ENCODE results near the gene SMCO2.
"Not testable (repeated sequence)": the region's sequence is repeated elsewhere in the genome, so short reads cannot be mapped to it uniquely, and the experiment has no call there.

Gene SMCO2

DNA sequence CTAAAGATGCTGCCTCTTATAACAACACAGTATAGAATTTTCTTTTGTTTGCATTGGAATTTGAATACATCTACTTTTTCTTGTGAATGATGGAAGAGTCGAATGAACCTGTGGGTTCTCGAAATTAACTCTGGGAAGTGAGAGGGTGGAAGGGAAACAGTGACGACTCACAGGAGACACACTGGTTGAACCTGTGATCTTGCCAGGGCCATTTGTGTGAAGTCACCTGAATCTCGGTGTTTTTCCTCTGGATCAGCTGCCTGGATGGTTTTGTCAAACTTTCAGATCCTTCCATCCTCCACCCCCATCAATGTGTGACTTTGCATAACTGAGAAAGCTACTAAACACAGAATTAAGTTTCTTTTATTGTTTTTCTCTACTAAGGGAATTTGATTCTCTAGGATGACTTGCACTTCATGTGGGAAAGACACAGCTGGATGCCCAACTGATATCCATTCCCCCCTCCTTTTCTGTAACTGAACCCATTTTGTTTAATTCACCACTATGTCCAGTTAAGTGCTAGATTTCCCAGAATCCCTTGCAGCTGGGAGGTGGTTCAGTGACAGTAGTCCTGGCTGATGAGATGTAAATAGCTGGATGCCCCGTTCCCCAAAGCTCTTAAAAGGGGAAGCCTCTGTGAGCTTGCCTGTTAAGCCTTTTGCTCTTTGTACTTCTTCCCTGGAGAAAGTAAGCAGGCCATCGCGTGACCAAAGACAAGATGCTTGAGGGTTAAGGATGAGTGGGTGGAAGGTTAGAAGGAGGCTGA is 83.8 kb downstream of the SMCO2 start:
- no peak for DNase-seq

DNA sequence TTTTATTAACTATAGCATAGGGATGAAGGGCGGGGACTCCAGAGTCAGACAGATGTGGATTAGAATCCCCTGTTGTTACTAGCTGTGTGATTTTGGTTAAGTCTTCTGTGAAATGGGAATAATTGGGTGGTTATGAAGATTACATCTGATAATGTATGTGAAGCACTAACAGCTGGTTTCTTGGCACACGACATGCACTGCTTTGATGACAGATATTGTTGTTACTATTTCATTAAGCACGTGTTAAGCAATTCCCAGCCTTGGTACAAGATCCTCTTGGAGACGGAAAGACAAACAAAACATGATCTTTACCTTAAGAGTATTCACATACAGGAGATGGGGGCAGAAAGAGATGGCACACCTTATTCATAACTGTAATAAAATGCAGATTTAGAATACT is 85.4 kb downstream of the SMCO2 start:
- DNase-seq: no peak

DNA sequence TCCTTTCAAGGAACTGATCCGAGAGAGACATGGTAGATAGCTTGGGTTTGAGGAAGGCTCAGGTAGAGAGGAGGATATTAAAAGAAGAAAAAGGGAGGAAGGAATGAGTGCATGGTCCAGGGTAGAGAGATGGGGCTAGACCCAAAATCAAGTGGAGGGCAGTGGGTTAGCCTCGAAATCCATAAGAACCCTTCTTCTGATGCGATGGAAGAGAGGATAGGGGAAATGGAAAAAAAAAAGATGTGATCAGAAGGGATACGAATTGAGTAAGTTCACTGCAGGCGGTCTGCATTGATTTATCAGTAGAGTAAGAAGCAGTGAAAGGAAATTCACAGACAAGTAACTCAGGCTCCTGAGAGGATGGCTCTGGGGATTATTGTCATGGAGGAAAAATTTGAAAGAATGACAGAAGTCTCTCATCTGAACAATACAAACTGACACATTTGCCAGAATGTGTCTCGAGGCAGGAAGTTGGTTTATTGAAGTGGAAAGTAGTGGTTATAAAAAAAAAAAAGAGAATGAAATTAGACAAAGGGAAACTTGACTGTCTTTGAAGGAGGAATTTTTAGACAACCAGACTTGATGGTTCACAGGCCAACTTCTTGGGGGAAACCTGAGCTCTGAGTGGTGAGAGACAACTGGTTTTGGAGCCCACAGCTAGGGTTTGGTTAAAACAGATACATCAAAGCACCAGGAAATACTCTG is 87.7 kb downstream of the SMCO2 start:
- no peak for DNase-seq

DNA sequence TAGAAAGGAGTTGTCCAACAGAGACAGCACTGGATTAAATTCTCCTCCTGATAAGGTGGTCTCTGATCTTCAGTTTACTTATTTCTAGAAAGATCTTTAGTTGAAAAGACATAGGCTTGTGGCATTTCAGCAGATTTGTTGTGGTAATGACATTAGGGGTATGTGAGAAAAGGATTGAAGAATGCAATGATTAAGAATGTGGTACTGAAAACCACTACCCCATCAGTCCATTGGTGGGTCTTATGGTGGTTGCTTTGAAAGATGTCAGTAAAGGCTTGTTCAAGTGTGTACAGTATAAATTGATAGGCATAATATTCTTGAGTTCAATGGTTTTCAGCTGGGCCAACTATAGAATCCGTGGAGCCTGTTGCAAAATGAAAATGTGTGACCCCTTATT is 88.2 kb downstream of the SMCO2 start:
- no peak for DNase-seq

DNA sequence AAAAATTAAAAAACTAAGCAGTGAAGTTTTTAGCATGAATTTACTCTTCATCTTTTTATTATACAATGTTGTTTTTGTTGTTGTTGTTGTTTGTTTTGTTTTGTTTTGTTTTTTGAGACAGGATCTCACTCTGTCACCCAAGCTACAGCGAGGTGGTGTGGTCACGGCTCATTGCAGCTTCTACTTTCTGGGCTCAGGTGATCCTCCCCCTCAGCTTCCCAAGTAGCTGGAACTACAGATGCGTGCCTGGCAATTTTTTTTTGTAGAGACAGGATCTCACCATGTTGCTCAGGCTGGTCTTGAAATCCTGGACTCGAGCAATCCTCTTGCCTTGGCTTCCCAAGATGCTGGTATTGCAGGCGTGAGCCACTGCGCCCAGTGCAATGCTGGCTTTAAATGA is 88.8 kb downstream of the SMCO2 start:
- DNase-seq: no peak

DNA sequence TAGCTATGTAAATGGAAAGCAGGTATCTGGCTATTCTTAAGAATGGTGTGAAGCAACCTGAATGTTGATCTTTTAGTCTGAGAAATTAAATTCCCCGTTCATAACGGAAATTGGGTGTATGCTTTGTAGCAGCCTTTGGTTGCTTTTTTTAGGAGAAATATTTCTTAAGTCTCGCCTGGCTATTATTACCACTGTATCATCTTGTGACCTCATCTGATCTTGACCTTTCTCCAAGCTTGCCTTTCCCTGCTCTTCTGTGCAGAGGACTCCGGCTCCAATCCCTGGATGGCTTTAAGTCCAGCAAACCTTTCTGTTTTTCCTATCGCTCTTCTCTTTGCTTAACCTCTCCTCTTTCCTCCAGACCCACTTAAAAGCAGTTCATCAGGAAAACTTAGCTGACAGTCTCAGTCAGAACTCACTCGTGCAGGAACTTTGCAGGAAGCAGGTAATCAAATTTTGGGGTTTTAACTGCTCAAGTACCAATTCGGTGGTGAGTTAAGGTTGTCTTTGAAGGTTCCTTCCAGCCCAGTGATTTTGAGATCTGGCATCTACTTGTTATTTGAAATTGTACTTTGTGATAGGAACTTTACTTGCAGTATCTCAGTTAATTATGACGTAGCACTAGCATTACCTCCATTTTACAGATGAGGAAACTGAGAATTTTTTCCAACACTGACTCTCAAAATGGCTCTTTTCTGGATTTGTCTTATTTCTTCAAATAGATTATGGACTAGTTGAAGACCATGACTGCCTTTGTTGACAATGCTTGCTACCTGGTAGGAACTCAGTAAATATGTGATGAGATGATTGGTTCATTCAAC is 91.5 kb downstream of the SMCO2 start:
- no peak for DNase-seq

DNA sequence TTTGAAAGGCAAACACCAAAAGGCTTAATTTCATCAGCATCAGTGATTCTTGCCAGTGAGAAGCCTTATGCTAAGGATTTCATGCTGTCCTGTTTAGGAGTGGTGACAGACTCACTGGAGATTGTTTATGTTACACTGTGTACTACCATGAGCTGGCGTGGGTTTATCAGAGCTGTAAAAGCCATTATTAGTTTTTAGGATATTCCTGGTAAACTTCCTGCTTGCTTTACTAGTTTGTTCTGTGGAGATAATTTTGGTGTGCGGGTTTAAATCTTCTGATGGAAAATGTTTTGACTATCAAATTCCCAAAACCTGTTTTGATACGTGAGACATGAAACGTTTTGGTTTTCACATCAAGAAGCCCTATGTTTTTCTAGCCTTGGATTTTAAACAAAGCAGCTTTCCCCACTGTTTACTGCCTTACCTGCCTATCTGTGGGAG is 92.7 kb downstream of the SMCO2 start:
- no peak for DNase-seq

DNA sequence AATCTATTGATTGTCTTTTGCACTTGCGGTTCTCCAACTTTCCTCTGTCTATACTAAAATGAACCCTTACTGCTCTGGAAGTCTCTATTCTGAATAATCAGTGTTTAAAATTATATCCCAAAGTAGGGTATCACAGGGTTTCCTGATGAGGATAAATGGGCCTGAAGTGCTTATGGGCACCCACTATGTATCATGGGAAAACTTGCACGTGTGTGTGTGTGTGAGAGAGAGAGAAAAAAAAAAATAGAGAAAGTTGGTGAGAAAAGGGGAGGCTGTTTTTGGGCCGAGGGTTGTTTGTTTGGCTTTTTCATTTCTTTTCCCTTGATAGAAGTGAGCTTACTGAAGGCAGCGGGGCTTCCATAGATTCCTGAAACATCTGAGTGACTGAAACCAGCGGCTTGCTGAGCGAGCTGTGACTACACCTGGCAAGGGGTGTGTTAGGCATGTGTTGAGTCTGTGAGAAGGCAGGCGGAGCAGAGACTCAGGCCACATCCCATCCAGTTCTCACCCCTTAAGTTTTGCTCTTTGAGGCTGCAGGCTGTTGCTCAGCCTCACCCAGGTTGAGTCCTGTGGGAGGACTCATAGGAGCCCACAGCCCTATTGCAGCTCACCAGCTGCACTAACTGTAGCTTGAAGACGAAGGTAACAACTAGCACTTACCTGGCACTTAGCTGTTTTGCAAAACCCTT is 94.6 kb downstream of the SMCO2 start:
- no peak for DNase-seq

DNA sequence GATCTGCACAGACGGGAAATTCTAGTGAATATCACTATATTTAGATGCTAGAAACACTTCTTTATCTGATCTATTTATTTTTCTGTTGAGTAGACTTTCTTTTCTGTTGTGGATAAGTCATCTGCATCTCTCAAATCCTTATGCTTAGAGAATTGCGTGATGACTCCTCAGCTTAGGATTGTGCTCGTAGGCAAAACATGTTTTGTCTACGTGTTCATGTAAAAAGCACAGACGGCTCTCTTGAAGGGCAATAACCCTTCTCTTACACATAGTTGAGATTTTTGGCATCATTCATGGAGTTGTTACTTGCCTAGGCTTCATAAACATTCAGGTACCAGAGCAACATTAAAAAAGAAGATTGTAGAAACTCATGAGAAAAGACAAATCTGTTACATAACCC is 96.1 kb downstream of the SMCO2 start:
- no peak for DNase-seq

DNA sequence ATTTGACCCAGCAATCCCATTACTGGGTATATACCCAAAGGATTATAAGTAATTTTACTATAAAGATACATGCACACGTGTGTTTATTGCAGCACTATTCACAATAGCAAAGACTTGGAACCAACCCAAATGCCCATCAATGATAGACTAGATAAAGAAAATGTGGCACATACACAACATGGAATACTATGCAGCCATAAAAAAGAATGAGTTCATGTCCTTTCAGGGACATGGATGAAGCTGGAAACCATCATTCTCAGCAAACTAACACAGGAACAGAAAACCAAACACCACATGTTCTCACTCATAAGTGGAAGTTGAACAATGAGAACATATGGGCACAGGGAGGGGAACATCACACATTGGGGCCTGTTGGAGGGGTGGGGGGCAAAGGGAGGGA is 98.3 kb downstream of the SMCO2 start:
- DNase-seq: not testable (repeated sequence)

DNA sequence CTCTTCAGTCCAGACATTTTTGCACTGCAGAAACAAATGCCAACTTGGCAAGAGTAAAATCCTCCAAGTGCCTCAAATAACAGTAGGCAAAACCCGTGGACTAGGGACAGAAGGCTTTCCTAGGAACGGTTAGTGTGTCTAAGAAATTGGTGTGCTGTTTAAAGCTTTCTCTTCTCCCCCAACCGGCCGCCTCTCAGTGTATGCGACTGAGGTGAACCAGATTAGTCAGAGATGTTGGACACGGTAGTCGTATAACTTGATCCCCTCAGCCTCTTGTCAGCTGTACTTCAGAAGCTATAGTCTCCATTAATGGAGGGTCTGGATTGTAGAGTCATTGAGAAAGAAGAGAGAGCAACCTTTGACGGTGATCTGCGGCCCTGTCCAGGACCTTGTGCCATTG is 99.1 kb downstream of the SMCO2 start:
- no peak for DNase-seq

DNA sequence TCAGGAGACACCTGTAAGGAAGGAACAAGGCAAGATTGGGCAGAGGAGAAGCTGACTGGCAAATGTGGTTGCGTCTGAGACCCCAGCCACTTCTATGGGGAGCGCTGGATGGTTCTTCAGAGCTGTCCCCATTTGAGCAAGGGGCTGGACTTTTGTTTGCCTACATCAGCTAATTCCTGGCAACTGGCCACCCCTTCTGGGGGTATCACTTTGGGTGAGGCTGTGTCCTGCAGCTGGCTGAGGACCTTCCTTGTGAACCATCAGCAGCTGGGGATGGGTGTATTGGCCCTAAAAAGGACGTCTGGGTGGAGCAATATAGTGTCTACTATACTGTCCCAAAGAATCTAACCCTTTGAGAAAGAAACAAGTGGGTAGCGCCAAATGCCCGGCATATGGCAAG is 101.1 kb downstream of the SMCO2 start:
- DNase-seq: no peak

DNA sequence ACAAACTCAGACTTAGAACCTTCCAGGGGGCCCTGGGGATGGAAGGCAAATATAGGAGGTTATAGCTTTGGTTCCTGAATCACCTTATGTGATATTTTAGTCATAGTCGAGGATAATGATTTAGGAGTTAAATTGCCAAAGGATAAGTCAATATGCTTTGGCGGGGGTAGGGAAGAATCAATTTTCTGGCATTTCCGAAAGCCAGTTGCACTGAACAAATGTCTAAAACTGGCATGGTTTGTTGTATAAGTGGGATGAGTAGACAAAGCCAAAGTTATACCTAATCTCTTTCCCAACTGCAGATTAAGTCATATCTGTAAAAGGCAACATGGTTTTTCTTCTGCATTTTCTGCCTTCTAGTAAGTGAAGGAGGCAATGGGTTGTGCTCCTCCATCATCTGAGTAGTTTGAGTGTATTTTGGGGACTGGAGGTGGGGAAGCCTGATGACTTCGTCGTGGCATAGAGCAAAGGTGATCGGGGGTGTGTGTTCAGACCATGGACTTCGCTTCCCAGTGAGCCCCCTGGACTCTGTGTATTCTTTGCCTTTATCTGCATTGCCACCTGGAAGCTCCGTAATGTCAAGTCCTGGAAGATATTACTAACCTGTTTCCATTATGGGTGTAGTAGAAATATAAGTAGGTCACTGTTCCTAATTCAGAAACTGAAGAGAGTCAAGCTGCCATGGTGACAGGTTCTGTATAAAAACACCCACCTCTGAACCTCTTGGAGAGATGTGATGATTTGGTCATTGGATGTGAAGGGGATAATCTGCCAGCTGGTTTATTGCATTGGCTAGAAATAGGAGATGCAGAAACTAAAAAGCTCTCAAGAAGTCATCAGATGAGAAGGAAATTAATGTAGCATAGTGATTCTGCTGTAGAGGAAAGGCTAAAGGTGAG is 102.0 kb downstream of the SMCO2 start:
- peak; percentile 15 to 47 for DNase-seq

DNA sequence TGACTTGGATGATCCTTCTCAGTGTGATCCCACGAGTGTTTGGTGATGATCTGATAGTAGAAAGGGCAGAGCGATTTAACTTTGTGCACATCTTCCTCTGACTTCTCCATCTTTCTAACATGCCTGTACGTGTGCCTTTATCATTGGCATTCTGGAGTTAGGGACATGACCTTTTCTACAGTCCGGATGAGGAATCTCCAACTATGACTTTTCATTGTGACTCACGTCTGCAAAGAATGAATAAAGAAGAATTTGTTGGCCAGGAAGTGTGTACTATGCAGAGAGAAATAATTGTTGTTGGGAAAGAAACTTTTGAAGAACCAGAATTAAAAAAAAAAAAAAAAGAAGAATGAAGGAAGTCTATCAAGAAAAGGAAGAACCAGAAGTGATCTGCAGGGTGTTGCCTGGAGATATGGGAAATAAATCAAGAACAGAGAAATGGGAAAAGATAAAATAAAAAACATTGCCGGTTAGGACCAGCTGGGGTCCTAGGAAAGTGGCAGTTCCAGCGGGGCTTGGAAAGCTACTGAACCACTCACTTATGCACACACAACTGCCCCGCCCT is 102.8 kb downstream of the SMCO2 start:
- no peak for DNase-seq

DNA sequence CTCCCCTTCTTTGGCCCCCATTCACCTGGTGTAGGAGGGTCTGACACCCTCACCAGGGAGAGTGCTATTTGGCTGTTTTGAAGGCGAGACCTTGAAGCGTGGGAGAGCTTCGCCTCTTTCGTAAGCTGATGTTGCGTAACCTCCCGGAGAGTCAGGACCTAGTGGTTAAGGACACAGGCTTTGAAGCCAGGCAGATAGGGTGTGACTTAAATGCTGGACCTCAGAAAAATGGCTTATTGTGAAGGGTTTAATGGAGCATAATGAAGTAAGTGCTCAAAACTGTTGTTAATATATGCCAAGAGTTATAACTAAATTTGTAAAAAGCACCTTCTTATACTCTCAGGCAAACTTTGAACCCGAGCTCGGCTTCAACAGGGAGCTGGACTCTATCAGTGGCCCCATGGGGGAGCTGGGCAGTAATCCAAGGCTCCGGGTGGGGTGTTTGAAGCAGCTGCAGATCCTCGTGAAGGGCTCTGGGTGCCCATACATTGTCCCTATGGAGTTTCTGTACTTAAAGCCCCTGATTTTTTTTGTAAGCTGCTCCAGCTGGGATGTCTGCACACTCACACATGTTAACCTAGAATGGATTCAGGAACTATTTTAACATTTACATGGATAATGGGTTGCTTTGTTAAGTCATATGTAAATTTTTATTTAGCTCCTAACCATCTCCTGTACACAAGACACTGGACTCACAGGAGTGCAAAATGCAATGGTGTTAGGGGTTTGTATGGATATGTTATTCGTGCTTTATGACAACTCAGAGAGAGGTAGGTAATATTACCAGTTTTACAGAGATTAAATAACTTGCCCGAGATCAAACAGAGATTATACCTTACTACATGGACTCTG is 103.5 kb downstream of the SMCO2 start:
- peak in 1 of 2 experiments; percentile 35 for DNase-seq

DNA sequence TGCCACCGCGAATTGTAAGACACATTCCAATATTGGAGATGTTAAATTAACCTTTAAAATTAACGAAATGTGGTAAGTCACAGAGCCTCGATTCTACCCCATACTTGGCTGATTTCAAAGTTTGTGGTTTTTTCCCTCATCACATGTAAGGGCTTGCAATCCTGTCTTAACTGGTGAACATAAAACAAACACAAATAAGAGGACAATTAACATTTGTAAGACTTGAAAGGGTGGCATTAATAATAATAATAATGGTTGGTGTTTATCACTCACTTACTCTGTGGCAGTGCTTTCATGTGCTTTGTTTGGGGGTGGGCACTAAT is 104.1 kb downstream of the SMCO2 start:
- DNase-seq: no peak

DNA sequence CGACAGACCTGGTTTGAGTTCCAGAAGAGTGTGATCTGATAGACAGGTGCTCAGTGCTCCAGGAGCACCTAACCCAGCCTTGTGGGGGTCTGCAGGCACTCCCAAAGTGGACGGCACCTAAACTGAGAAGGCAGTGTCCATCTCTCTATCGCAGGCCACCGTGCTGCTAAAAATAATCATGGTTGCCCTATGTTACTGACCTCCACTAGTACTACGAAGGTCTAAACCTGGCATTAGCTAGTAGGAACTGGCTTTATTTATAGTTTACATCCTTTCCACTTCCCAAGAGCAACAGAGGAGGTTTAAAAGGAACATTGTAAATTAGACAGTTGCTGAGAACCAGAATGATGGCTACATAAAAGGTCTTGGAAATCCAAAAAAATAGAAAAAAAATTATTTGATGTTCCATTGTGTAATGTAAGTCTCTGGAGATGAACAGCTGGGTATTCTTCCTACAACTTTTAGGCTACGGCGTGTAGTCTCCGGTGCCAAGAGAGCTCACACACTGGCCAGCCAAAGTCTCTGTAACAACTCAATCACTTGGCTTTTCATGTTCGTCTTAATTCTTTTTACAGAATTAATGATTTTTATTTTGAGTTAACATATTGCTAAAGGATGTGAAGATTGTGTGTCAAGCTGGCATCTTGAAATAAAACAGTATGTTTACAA is 104.8 kb downstream of the SMCO2 start:
- no peak for DNase-seq

Measured in NCI-H524 (cell line).